NCI-H2171 (cell line): Measurements from ENCODE around the gene NEXN.
"Not testable (repeated sequence)": the region's sequence is repeated elsewhere in the genome, so short reads cannot be mapped to it uniquely, and the experiment has no call there.

Experiments used
- DNase-seq: peaks from one replicate; lab custom pipeline; 2025; lab: John Stamatoyannopoulos, UW

The NEXN gene

DNA sequence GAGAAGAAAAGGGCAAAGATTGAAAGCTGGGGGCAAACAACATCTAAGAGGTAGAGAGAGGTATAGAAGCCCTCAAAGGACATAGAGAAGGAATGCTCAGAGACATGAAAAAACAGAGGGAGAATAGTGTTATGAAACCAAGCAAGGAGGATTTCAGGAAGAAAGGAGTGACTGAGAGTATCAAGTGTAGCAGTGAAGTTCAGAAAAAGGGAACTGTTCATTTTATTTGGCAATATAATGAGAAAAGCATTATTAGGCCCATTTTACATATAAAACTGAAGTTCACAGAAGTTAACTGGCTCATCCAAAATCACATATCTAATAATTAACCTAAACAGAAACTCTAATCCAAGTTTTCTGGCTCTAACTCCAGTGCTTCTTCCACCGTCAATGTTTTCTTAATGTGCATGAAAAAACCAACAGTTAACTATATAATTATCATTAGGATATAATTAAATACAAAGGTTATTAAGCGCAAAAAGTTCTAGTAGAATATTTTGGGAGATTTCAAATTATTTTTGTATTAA lies 17.7 kb downstream of the NEXN start:
- DNase-seq: no peak

- DNase-seq: no peak
Measured at GRCh38 chr1:77906624-77907023, 18.2 kb downstream of the NEXN start.

DNA sequence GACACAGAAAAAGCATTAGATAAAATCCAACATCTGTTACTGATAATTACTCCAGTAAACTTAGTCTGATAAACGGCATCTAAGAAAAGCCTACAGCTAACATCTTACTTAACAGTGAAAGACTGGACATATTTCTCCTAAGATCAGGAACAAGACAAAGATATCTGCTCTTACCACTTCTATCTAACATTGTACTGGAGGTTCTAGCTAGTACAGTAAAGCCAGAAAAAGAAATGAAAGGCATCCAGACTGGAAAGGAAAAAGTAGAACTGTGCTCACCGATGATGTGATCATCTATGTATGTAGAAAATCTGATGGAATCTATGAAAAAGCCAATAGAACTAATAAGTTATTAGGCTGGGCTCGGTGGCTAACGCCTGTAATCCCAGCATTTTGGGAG lies 21.7 kb downstream of the NEXN start:
- no peak for DNase-seq

DNA sequence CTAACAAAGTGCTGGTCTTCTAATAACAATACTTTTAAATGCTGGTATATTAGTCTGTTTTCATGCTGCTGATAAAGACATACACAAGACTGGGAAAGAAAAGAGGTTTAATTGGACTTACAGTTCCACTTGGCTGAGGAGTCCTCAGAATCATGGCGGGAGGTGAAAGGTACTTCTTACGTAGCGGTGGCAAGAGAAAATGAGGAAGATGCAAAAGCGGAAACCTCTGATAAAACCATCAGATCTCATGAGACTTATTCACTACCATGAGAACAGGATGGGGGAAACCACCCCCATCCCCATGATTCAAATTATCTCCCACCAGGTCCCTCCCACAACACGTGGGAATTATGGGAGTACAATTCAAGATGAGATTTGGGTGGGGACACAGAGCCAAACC lies 30.5 kb downstream of the NEXN start:
- DNase-seq: not testable (repeated sequence)

DNA sequence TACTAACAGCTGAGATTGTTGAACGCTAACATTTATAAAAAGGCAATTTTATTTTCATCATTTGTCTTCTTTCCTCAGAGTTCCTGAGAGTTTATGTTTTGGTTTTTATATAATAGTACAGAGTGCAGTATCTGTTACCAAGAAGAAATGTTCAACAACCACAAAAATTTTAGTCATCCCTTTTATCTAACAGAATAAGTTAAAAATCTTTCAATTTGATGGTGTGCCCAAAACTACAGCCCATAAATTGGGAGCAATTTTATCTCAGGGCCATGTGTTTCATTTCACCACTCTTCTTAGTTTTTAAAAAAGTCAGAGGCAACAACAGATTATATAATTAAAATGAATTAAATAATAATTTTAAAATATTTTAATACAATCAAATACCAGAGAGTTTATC lies 37.1 kb downstream of the NEXN start:
- no peak for DNase-seq

GRCh38 chr1:77925956-77926355 lies 37.5 kb downstream of the NEXN start:
- no peak for DNase-seq

DNA sequence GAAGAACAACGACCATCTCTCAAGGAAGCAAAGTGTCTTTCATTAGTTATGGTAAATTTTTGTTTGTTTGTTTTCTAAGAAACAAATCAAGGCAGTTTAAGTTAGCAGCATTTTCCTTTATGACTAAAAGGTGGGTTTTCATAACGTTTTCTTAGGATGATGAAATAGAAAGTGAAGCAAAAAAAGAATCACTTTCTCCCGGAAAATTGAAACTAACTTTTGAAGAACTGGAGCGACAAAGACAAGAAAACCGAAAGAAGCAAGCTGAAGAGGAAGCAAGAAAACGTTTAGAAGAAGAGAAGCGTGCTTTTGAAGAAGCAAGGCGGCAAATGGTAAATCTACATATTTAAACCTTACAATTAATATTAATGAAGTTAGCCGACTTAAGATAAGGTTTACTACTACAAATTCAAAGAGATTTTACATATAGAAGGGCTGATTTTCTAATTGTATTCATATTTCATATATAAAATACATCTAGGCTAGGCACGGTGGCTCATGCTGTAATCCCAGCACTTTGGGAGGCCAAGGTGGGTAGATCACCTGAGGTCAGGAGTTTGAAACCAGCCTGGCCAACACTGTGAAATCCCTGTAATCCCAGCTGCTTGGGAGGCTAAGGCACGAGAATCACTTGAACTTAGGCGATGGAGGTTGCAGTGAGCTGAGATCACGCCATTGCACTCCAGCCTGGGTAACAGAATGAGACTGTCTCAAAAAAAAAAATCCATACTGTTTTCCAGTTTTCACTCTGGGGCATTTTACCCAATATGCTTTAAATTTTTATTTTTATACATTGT lies 38.3 kb downstream of the NEXN start:
- DNase-seq: no peak

DNA sequence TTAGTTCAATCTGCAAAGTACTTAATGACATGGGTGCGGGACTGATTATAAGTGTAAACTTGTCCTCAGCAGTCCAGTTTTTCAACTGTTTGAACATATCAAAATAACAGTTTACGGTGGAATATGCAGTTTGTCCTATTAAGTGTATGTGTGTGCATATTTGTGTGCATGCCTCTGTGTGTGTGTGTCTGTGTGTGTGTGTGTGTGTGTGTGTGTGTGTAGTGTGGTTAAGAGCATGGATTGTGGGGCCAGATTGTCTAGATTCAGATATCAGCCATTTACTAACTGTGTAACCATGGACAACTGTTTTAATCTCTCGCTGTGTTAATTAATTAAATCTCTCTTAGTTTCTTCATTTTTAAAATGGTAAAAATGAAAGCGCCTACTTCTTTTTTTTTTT lies 39.0 kb downstream of the NEXN start:
- DNase-seq: no peak

GRCh38 chr1:77929806-77930205 lies 41.4 kb downstream of the NEXN start:
- DNase-seq: no peak

GRCh38 chr1:77938651-77939050 lies 50.2 kb downstream of the NEXN start:
- no peak for DNase-seq

GRCh38 chr1:77940921-77941570 lies 52.6 kb downstream of the NEXN start:
- no peak for DNase-seq

- DNase-seq: no peak
Measured at GRCh38 chr1:77942400-77943140, 54.1 kb downstream of the NEXN start.

- no peak for DNase-seq
Measured at GRCh38 chr1:77945345-77945744, 56.9 kb downstream of the NEXN start.

- DNase-seq: no peak
Measured at GRCh38 chr1:77948841-77949424, 60.5 kb downstream of the NEXN start.

DNA sequence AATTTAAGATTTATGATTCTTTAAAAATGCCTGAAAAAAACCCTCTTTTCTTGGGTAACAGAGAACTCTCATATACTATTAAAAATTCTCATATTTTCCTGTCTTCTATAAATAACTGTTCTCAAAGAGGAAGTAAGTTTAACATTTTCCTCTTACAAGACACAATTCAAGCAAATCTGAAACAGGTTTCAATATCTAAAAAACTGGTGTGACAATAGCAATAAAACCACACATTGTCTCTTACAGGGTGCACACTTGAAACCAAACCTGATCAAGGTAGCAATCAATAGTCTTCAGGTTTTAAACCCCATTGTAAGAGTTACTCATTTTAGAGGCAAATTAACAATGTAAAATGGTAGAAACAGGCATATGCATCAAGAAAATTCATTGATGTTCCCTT lies 62.4 kb downstream of the NEXN start:
- DNase-seq: no peak

- DNase-seq: no peak
Measured at GRCh38 chr1:77951328-77951727, 62.9 kb downstream of the NEXN start.

GRCh38 chr1:77953907-77954306 lies 65.5 kb downstream of the NEXN start:
- no peak for DNase-seq

- DNase-seq: no peak
Measured at GRCh38 chr1:77954521-77954920, 66.1 kb downstream of the NEXN start.

DNA sequence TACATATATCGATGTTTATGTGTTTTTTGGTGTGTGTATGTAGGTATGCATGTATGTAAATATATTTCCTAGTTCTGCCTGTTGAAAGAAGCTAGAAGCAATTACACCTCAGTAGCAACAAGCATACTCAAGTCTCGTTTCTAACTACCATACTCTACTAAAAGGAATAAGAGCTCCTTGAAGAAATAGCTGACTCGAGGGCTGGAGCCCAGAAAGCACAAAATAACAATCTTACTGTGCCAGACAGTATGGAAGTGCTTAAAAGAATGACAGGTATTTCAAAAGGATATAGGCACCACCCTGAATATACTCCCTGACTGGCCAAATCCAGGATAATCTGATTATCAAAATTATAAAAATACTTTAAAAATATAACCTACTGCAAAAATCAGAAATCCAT lies 67.3 kb downstream of the NEXN start:
- no peak for DNase-seq

DNA sequence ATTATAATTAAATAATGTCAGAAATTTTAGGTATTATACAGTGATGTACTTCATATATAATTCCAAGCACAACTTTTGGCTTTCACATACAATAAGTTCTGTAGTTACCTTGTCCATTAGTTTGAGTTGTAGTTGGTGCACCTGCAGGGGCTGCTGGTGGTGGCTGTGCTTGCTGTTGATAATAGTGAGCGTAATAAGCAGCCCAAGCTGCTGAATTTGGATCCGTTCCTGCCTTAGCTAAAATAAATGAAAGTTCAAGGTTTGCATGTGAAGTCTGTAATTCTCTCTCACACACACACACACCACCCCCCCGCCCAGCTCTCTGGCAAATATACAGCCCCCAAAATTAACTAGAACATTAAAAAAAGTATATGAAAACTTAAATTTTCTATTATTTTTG lies 68.0 kb downstream of the NEXN start:
- no peak for DNase-seq

DNA sequence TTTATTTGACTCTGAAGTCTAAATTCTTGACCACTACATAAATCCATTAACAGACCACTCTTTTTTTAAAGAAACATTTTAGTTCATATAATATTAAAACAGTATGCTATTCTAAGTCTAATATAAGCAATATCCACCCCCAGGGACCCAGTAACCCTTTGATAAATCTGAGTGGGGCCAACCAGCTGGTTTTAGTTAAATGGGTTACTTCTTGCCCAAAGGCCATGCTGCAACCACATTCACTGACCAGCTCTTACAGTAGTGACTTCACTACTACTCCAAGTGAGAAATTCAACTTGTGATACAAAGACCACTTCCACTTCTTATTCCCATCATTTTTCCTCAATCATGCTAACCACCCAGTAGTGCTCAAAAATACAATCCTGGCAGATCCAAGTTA lies 70.0 kb downstream of the NEXN start:
- no peak for DNase-seq

DNA sequence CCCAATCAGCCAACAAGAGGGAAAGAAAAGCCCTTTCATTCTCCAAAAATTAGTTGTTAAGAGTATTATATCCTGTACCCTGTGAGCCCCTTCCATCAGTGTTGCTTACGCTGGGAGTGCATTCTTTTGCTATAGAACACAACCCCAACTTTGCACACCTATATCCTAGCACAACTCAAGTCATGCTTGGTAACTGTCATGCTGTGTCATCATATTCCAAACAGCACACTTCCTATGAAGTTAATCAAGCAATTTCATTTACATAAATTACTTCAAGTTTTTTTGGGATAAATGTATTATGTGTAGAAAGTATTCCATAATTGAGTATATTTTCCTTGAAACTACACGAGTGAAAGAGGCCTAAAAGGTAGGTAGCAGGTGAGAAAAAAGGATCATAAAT lies 70.4 kb downstream of the NEXN start:
- no peak for DNase-seq

GRCh38 chr1:77961392-77961791 lies 73.0 kb downstream of the NEXN start:
- no peak for DNase-seq
